Uterus (tissue), 4 donors: ENCODE results near the gene STAC2. TPM values are rescaled to one million over a fixed set of nuclear protein-coding genes. Genes with fewer than 3 reads are reported as not detected.
A peak's percentile ranks its signal among the peaks of the same experiment; 100 is the strongest.

ENCODE experiments used
- DNase-seq, 2 donors: peaks; one replicate each; pipeline ENCODE4 v3.0.0-alpha.2; 2019 to 2020
- H3K27ac ChIP-seq, 2 donors: fragments of 200-600 bp; sonication (generic); 1 replicate in 1 of 2; 2 replicates in 1 of 2; pipeline ENCODE4 v1.5.1; 2016 to 2018
- H3K27me3 ChIP-seq, 2 donors: fragments of 200-600 bp; sonication (generic); one replicate each; pipeline ENCODE4 v1.5.1; 2018 to 2019; ENCODE audit warnings: control low read depth in 1 of 2
- H3K36me3 ChIP-seq, 2 donors: fragments of 200-600 bp; sonication (generic); one replicate each; pipeline ENCODE4 v1.5.1; 2019; ENCODE audit warnings: control low read depth in 1 of 2
- H3K4me1 ChIP-seq, 2 donors: fragments of 200-600 bp; sonication (generic); one replicate each; pipeline ENCODE4 v1.5.1; 2018 to 2019; ENCODE audit warnings: control low read depth in 1 of 2
- H3K4me3 ChIP-seq, 2 donors: fragments of 200-600 bp; sonication (generic); 1 replicate in 1 of 2; 2 replicates in 1 of 2; pipeline ENCODE4 v1.5.1; 2018 to 2019; ENCODE audit warnings: mild to moderate bottlenecking in 1 of 2
- H3K9me3 ChIP-seq, 2 donors: fragments of 200-600 bp; sonication (generic); one replicate each; pipeline ENCODE4 v1.5.1; 2019; ENCODE audit warnings: control low read depth in 1 of 2
- POLR2A ChIP-seq, 2 donors: fragments of 450-650 bp; IDR thresholded peaks; one replicate each; pipeline ENCODE4 v1.6.1; 2016; ENCODE audit warnings: antibody characterized with exemption in 2 of 2, mild to moderate bottlenecking in 1 of 2, moderate library complexity in 1 of 2
- intact Hi-C: fragments of 100-400 bp; cut with DNase I; formaldehyde crosslinking; loops from one replicate; pipeline ENCODE4 v1.15.1; 2023; ENCODE audit warnings: low total_unique reads
- total RNA-seq, 4 donors: library from RNA; depleted of rRNA in 3 of 4; stranded (reverse); fragments of >200 nt in 3 of 4; gene quantifications; one replicate each; pipeline versions ENCODE4 v1.1.0 to v1.2.4, GENCODE V29; 2014 to 2023
- TF ChIP-seq, protein P1 (sequence below), 4 experiments: fragments of 200-600 bp in 2 of 4; fragments of 450-650 bp in 2 of 4; sonication (generic) in 2 of 4; IDR thresholded peaks; one replicate each; pipeline ENCODE4 v1.5.1; 2016 to 2019; ENCODE audit warnings: antibody characterized with exemption in 4 of 4, mild to moderate bottlenecking in 2 of 4, moderate library complexity in 1 of 4
- donor health status: DM: yes; HTN: yes; CAD: no.

STAC2 gene
- total RNA-seq, 4 donors from 2014 or later = 0.59 to 14.4 (median 1.1) TPM

DNA sequence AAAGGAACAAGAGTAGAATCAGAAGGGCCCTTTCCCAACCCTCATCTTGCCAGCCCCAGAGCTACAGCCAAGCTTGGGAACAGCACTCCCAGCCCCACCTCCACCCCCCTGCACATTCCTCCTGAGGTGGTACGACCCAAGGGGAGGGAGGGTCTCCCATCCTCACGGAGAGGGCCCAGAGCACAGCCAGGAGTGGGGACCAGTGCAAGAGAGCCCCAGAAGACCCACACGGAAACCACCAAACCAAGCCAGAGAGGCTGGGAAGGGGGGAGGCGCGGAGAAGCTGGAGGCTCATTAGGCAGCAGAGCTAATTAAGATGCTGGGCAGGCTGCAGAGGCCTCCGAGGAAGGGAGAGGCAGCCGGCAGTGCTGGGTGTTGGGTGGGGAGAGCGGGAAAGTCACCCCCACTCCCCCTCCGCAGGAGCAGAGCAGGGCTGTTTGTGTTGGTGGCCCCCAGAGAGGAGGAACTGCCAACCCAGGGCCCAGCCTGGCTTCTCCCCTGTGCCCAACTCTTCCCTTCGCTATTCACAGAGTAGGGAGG lies 30.7 kb downstream of the STAC2 start:
- H3K4me3 ChIP-seq = no peak overlapping the region
- peaks cover 0 to 20% of the 10 kb centered on the region in 2 donors for H3K4me1 ChIP-seq
- no peak for DNase-seq
- intact Hi-C loops = no loop called here
- no peaks in the 10 kb centered on the region for H3K9me3 ChIP-seq
- H3K36me3 ChIP-seq = no peaks in the 10 kb centered on the region
- H3K27me3 ChIP-seq = no peaks in the 10 kb centered on the region
- TF ChIP-seq POLR2A (IDR thresholded peaks at IDR 0.05) = no peak
- TF ChIP-seq, protein P1, sequence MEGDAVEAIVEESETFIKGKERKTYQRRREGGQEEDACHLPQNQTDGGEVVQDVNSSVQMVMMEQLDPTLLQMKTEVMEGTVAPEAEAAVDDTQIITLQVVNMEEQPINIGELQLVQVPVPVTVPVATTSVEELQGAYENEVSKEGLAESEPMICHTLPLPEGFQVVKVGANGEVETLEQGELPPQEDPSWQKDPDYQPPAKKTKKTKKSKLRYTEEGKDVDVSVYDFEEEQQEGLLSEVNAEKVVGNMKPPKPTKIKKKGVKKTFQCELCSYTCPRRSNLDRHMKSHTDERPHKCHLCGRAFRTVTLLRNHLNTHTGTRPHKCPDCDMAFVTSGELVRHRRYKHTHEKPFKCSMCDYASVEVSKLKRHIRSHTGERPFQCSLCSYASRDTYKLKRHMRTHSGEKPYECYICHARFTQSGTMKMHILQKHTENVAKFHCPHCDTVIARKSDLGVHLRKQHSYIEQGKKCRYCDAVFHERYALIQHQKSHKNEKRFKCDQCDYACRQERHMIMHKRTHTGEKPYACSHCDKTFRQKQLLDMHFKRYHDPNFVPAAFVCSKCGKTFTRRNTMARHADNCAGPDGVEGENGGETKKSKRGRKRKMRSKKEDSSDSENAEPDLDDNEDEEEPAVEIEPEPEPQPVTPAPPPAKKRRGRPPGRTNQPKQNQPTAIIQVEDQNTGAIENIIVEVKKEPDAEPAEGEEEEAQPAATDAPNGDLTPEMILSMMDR (IDR thresholded peaks at IDR 0.05) = no peak
- H3K27ac ChIP-seq = peak overlapping the region; percentile 10 to 46

DNA sequence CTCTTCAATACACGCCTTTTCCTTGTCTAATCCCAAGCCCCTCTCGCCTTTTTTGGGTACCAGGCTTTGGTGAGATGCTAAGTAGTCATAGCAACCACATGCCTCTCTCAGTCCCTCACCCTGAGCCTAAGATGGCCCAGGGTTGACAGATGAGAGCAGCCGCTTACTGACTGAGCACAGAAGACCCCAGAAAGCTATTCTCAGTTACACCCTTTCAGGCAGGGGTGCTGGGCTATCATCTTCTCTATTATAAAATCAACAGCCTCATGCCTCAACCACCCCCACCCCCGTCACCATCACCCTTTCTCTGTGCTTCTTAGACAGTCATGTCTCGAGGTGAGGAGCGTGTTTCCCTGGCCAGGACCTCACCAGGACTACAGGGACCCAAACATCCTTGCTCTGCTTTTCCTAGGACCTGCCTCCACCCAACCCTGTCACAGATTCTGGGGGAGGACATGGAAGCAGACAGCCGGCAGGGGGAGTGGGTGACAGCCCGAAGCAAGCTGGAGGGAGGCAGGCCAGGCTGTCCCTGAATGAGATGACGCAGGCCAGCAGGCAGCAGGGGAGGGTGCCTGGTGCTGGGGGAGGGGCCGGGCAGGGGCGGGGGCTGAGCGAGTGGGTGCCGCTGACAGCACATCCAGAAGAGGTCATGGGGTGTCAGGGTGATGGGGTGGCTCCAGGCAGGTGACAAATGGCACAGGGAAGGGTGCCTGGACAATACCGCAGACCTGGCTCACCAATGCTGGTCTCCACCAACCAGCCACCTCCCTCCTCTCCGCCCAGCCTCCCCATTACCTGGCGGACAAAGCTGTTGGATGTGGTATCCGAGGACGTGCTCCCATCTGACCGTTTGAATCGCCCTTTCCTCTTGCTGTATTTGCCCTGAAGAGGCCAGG lies 31.4 kb downstream of the STAC2 start:
- Histone ChIP-seq H3K9me3 (no peaks in the 10 kb centered on the region), H3K4me3 (no peak overlapping the region), H3K27me3 (no peaks in the 10 kb centered on the region), H3K4me1 (peaks cover 0 to 20% of the 10 kb centered on the region in 2 donors), H3K36me3 (no peaks in the 10 kb centered on the region), H3K27ac (peak overlapping the region; percentile 10 to 46)
- DNase-seq = peak; percentile 57 to 65
- TF ChIP-seq POLR2A (IDR thresholded peaks at IDR 0.05) = no peak
- TF ChIP-seq, protein P1 (IDR thresholded peaks at IDR 0.05) = peak in 3 of 4 experiments; percentile 22 to 30 (median 24)
- intact Hi-C loops = no loop called here

DNA sequence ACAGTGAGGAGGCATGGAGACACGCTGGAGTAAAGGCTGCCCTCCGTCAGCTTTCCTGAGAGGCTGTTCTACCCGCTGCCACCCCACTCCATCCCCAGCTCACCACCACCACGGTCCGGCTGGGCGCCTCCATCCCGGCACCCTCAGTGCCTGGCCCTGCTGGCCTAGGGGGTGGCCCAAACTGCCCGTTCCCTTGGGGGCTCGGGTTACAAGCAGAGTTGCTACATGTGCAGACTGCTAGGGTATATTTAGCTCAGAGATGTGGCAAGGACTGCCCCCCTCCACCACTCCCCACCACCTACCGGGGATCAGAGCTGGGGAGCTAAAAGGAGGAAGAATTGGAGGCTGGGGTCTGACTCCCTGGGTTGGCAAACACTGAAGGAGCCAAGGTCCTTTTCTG lies 32.4 kb downstream of the STAC2 start:
- no peak for DNase-seq
- intact Hi-C loops = no loop called here
- Histone ChIP-seq H3K4me1 (peaks cover 0 to 20% of the 10 kb centered on the region in 2 donors), H3K36me3 (no peaks in the 10 kb centered on the region), H3K27ac (no peak overlapping the region), H3K27me3 (no peaks in the 10 kb centered on the region), H3K9me3 (no peaks in the 10 kb centered on the region), H3K4me3 (no peak overlapping the region)
- TF ChIP-seq, protein P1 (IDR thresholded peaks at IDR 0.05) = no peak
- TF ChIP-seq POLR2A (IDR thresholded peaks at IDR 0.05) = no peak

DNA sequence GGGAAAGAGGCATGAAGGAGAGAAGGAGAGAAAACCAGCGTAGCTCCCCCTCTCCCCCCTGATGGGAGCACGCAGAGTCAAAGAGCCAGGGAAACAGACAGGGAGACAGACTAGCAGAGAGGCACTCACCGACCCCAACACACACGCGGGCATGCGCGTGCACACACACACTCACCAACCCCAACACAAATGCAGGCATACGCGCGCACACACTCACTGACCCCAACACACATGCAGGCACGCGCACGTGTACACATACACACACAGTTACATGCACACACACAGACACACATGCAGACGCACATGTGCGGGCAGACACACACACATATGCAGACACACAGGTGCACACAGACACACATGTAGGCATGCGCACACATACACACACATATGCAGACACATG lies 32.8 kb downstream of the STAC2 start:
- no peaks in the 10 kb centered on the region for H3K27me3 ChIP-seq
- no peak for DNase-seq
- TF ChIP-seq, protein P1 (IDR thresholded peaks at IDR 0.05) = no peak
- no peak for TF ChIP-seq POLR2A (IDR thresholded peaks at IDR 0.05)
- no peak overlapping the region for H3K27ac ChIP-seq
- H3K4me1 ChIP-seq = peaks cover 0 to 17% of the 10 kb centered on the region in 2 donors
- intact Hi-C loops = no loop called here
- H3K36me3 ChIP-seq = no peaks in the 10 kb centered on the region
- H3K9me3 ChIP-seq = no peaks in the 10 kb centered on the region
- no peak overlapping the region for H3K4me3 ChIP-seq
